Nephron progenitor cell (in vitro differentiated cells): ENCODE results near the gene GUCY1A2.

Source experiments
- DNase-seq: peaks from one replicate; pipeline ENCODE4 v3.0.0; 2021
- H3K27ac Mint-ChIP-seq: 2 replicates; pipeline ENCODE4 v1.8.0; 2021; ENCODE audit warnings: mild to moderate bottlenecking, moderate library complexity, mixed read lengths
- H3K27me3 Mint-ChIP-seq: 2 replicates; pipeline ENCODE4 v1.8.0; 2021; ENCODE audit warnings: mild to moderate bottlenecking, low read depth, mixed read lengths; ENCODE audit not compliant: poor library complexity
- H3K36me3 Mint-ChIP-seq: 2 replicates; pipeline ENCODE4 v1.8.0; 2021; ENCODE audit warnings: low read depth, mixed read lengths
- H3K4me1 Mint-ChIP-seq: 2 replicates; pipeline ENCODE4 v1.8.0; 2021; ENCODE audit warnings: mixed read lengths
- H3K4me3 Mint-ChIP-seq: 2 replicates; pipeline ENCODE4 v1.8.0; 2021; ENCODE audit warnings: mild to moderate bottlenecking, moderate library complexity, mixed read lengths
- H3K9me3 Mint-ChIP-seq: 2 replicates; pipeline ENCODE4 v1.8.0; 2021; ENCODE audit warnings: mild to moderate bottlenecking, moderate library complexity, mixed read lengths
- CTCF ChIP-seq: fragments of 200-600 bp; sonication (generic); IDR thresholded peaks from 2 replicates; pipeline ENCODE4 v1.5.0; 2021; ENCODE audit warnings: antibody characterized with exemption

The GUCY1A2 gene

GRCh38 chr11:106624377-106624776 lies 393.9 kb downstream of the GUCY1A2 start:
- peak overlapping the region; percentile 88 for H3K27ac Mint-ChIP-seq
- peaks cover 8% of the 10 kb centered on the region for H3K4me1 Mint-ChIP-seq
- no peak for DNase-seq
- no peaks in the 10 kb centered on the region for H3K36me3 Mint-ChIP-seq
- H3K9me3 Mint-ChIP-seq, result peaks cover 19% of the 10 kb centered on the region
- H3K27me3 Mint-ChIP-seq, result no peaks in the 10 kb centered on the region
- H3K4me3 Mint-ChIP-seq, result no peak overlapping the region
- no peak for TF ChIP-seq CTCF
